ENCODE measurements around the gene TCEA3. TPM values are rescaled to one million over a fixed set of nuclear protein-coding genes. Genes with fewer than 3 reads are reported as not detected.

TCEA3 gene
- 1 to 10 TPM in 1 of 3 donors, under 1 TPM in 2; 0.75 to 1.5 (median 0.94) TPM for total RNA-seq
- 1.7 TPM for total RNA-seq (2013)

- H3K27ac Mint-ChIP-seq = peak within 1 kb of the TSS in 1 of 2 donors; percentile 70
- Histone ChIP-seq H3K27me3 (ENCODE audit: control insufficient read depth, insufficient read depth, low read length) (peaks cover 7% of the 10 kb centered on the region), H3K36me3 (ENCODE audit: control insufficient read depth, insufficient read depth, low read length) (no peaks in the 10 kb centered on the region), H3K4me3 (ENCODE audit: low read length) (peak within 1 kb of the TSS; percentile 20), H3K27ac (ENCODE audit: low read length) (no peak within 1 kb of the TSS), H3K4me1 (ENCODE audit: control insufficient read depth, insufficient read depth, low read length) (peaks cover 35% of the 10 kb centered on the region), H3K9me3 (ENCODE audit: control insufficient read depth, insufficient read depth, low read length) (no peaks in the 10 kb centered on the region)
- H3K9me3 Mint-ChIP-seq = no peaks in the 10 kb centered on the region
- DNase-seq (peak; percentile 20 to 54), ATAC-seq (peak in 2 of 3 donors; percentile 33 to 44)
- intact Hi-C loops (cut with micrococcal nuclease) = no loop called here
- H3K27me3 Mint-ChIP-seq (ENCODE audit: low read depth in 2 of 2) = peaks cover 36% of the 10 kb centered on the region in 2 donors
- TF ChIP-seq, protein P1, sequence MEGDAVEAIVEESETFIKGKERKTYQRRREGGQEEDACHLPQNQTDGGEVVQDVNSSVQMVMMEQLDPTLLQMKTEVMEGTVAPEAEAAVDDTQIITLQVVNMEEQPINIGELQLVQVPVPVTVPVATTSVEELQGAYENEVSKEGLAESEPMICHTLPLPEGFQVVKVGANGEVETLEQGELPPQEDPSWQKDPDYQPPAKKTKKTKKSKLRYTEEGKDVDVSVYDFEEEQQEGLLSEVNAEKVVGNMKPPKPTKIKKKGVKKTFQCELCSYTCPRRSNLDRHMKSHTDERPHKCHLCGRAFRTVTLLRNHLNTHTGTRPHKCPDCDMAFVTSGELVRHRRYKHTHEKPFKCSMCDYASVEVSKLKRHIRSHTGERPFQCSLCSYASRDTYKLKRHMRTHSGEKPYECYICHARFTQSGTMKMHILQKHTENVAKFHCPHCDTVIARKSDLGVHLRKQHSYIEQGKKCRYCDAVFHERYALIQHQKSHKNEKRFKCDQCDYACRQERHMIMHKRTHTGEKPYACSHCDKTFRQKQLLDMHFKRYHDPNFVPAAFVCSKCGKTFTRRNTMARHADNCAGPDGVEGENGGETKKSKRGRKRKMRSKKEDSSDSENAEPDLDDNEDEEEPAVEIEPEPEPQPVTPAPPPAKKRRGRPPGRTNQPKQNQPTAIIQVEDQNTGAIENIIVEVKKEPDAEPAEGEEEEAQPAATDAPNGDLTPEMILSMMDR (IDR thresholded peaks at IDR 0.05) = no peak
- peak within 1 kb of the TSS; percentile 89 for H3K4me3 Mint-ChIP-seq
- 2% methylated on average over 71 of the region's 84 CpGs for WGBS (ENCODE audit: insufficient coverage)
- H3K36me3 Mint-ChIP-seq = no peaks in the 10 kb centered on the region
- H3K4me1 Mint-ChIP-seq = peaks cover 24 to 29% of the 10 kb centered on the region in 2 donors
These were observed at the start of gene TCEA3 for GRCh38 chr1:23424293-23425192. TSS of gene TCEA3 (minus strand) at chr1:23424748. CDS start at chr1:23424633, 115 bp downstream.

- H3K9me3 ChIP-seq (ENCODE audit: control insufficient read depth, insufficient read depth, low read length) = no peaks in the 10 kb centered on the region
- no peaks in the 10 kb centered on the region for H3K36me3 ChIP-seq (ENCODE audit: control insufficient read depth, insufficient read depth, low read length)
- TF ChIP-seq, protein P1 (IDR thresholded peaks at IDR 0.05) = no peak
- no peaks in the 10 kb centered on the region for H3K4me1 Mint-ChIP-seq
- intact Hi-C loops (cut with micrococcal nuclease) = no loop called here
- H3K27ac Mint-ChIP-seq = no peak overlapping the region
- no peak for ATAC-seq
- H3K27ac ChIP-seq (ENCODE audit: low read length) = no peak overlapping the region
- H3K27me3 ChIP-seq (ENCODE audit: control insufficient read depth, insufficient read depth, low read length) = no peaks in the 10 kb centered on the region
- H3K27me3 Mint-ChIP-seq (ENCODE audit: low read depth in 2 of 2) = peaks cover 8% of the 10 kb centered on the region in 2 donors
- no peak overlapping the region for H3K4me3 ChIP-seq (ENCODE audit: low read length)
- H3K36me3 Mint-ChIP-seq = no peaks in the 10 kb centered on the region
- no peaks in the 10 kb centered on the region for H3K4me1 ChIP-seq (ENCODE audit: control insufficient read depth, insufficient read depth, low read length)
- DNase-seq = no peak
- 94% methylated on average over 5 of the region's 6 CpGs for WGBS (ENCODE audit: insufficient coverage)
- H3K4me3 Mint-ChIP-seq = no peak overlapping the region
- no peaks in the 10 kb centered on the region for H3K9me3 Mint-ChIP-seq
These were observed 48.7 kb upstream of the TCEA3 start for GRCh38 chr1:23473037-23473800.

DNA sequence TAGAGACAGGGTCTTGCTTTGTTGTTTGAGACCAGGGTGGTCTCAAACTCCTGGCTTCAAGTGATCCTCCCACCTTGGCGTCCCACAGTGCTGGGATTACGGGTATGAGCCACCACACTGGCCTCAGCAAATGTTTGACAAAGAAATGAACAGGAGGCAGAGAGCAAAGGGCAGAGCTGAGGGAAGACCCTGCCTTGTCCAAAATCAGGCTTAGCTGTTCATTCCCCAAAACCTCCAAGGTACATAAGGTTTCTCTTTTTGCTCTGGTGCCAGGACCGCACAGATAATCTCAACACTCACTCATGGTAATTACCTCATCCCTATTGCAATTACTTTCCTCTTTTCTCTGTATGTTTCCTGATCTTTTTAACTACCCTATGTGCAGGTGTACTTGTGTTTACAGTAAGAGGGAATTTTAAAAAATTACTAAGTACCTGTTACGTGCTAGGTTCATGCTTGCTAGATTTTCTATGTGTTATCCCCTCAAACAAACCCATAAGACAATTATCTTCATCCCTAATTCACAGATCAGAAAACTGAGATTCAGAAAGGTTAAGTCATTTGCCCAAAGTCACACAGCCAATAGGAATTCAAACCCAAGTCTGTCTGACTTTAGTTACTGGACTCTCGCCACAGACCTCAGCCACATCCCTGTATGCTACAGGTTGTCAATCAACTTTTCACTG, 47.9 kb upstream of the TCEA3 start:
- Mint-ChIP-seq H3K27me3 (ENCODE audit: low read depth in 2 of 2) (peaks cover 8% of the 10 kb centered on the region in 2 donors), H3K36me3 (no peaks in the 10 kb centered on the region), H3K9me3 (no peaks in the 10 kb centered on the region), H3K4me1 (no peaks in the 10 kb centered on the region), H3K27ac (no peak overlapping the region), H3K4me3 (no peak overlapping the region)
- H3K36me3 ChIP-seq (ENCODE audit: control insufficient read depth, insufficient read depth, low read length) = no peaks in the 10 kb centered on the region
- TF ChIP-seq, protein P1 (IDR thresholded peaks at IDR 0.05) = no peak
- H3K27me3 ChIP-seq (ENCODE audit: control insufficient read depth, insufficient read depth, low read length) = no peaks in the 10 kb centered on the region
- DNase-seq (no peak), ATAC-seq (no peak)
- H3K9me3 ChIP-seq (ENCODE audit: control insufficient read depth, insufficient read depth, low read length) = no peaks in the 10 kb centered on the region
- intact Hi-C loops (cut with micrococcal nuclease) = no loop called here
- WGBS (ENCODE audit: insufficient coverage) = 94% methylated on average over 5 of the region's 5 CpGs
- no peaks in the 10 kb centered on the region for H3K4me1 ChIP-seq (ENCODE audit: control insufficient read depth, insufficient read depth, low read length)
- no peak overlapping the region for H3K27ac ChIP-seq (ENCODE audit: low read length)
- no peak overlapping the region for H3K4me3 ChIP-seq (ENCODE audit: low read length)
